Measurements from ENCODE around the gene TRIOBP.

The TRIOBP gene

DNA sequence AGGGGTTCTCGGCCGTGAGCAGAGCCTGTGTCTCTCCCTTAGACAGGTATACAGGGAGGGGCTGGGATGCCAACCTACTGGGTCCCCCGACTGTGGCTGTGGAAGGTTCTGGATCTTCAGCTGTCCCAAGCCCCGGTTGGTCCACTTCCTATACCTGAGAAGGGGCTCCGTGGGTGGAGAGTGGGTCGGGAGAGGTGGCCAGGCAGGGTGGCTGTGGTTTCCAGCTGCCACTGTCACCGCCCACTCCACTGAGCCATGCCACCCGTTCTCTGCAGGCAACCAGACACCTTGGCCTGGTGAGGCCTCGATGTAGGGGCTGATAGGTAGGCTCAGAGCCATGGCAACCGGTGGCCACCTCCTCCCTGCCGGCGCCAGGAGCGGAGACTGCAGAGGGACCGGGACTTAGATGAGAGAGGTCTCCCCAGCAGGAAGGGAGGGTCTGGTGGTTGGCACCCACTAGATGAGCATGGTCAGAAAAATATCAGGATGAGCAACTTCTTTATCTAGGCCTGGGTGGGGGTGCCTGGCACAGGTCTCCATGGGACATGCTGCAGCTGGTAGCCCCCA is 53.8 kb downstream of the TRIOBP start:
- DNase-seq, result no peak

DNA sequence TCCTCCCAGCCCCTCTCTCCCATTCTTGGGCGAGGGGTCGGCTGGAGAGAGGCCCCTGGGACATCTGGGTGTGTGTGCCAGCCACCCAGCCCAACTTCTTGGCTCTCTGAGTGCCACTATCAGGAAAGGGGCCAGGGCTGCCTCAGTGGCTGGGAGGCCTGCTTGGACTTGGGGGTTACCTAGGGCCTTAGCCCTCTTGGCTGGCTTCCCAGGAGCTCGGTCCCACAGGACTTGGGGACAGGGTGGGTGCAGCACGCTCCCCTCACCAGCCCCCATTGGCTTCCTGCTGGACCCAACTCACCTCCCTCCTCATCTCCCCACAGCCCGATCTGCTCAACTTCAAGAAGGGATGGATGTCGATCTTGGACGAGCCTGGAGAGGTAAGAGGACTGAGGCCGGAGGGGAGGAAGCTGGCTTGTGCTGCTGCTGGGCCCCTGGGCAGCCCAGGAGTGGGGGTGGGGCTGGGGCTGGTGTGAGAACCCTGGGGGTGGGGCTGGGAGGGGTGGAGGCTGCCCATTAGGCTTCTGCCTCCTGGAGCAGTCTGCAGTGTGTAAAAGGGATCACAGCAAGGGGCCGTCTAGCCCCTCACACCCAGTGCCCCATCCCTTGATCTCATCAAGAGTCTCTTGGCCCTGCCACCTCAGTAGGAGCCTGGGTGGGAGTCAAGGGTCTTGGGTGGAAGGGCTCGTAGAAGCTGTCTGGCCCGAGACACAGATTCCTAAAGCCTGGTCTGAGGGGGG is 54.8 kb downstream of the TRIOBP start:
- DNase-seq, result no peak

DNA sequence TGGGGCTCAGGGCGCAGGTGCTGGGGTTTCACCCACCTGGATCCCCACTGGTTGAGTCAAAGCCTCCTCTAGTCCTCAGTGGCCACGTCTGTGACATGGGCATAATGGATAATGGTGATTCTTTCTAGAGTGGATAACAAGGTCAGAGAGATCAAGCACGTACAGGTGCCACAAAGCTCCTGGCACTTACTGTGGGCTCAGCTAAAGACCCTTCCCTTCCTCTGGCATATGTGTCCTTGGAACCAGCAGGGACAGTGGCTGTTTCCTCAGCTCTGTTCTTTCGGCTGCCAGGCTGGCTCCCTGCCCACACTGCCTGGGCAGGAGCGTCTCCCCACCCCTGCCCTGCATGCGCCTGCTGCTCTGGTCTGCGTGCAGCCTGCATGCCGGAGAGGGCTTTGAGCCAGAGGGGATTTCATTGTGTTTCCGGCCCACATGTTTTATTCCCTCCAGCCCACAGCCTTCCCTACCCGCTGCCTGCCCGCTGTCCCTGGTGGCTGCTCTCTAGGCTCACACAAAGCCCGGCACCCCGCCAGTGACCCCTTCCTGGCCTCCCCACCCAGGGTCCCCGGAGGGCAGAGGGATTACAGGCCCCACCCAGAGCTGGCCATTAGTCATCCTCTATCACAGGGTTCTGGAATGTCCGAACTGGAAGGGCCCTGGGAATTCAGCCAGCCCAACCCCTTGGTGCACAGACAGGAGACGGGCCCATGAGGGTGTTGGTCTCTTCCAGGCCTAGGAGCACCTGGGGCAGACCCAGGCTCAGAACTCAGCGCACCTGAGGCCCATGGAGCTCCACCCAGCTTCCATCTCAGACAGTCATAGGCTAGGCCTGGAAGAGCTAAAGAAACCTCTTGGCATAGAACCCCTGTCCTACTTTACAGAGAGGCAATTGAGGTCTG is 55.6 kb downstream of the TRIOBP start:
- peak; percentile 6 to 31 for DNase-seq

DNA sequence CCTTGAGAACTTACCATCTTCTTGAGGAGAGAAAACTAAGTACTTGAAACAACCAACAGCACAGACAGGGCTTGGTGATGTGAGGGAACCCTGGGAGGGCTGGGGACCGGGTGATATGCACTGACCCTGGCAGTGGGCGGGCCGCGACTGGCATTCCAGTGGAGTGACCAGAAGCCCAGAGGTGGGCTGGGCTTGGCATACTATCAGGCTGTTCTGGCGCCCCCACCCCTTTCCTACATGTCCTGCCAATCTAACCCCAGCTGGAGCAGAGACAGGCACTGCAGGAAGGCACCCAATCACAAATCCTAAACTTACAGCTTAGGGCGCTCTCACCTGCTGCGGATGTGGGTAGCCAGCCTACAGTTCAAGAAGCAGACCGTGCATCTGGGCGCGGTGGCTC is 56.9 kb downstream of the TRIOBP start:
- DNase-seq, result no peak

DNA sequence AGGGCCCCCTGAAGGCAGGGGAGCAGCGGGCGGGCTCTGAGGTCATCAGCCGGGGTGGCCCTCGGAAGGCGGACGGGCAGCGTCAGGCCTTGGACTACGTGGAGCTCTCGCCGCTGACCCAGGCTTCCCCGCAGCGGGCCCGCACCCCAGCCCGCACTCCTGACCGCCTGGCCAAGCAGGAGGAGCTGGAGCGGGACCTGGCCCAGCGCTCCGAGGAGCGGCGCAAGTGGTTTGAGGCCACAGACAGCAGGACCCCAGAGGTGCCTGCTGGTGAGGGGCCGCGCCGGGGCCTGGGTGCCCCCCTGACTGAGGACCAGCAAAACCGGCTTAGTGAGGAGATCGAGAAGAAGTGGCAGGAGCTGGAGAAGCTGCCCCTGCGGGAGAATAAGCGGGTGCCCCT is 60.8 kb downstream of the TRIOBP start:
- DNase-seq, result no peak

DNA sequence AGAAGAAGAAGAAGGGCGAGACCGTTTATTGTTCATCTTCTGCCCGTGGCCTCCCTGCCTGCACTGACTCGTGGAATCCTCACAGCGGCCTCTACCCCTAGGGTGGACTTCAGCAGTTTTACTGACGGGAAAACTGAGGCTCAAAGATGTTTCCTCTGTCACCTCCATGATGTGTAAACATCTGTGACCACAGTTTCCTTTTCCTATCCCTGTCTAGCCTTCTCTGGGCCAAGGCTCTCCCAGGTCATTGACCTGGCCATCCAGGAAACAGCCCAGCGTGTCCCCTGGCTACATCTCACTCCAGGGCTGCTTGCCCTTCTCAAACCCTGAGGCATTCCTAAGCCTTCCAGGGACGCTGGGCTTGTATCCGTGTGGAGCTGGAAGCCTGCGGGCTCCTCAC is 61.8 kb downstream of the TRIOBP start:
- no peak for DNase-seq

DNA sequence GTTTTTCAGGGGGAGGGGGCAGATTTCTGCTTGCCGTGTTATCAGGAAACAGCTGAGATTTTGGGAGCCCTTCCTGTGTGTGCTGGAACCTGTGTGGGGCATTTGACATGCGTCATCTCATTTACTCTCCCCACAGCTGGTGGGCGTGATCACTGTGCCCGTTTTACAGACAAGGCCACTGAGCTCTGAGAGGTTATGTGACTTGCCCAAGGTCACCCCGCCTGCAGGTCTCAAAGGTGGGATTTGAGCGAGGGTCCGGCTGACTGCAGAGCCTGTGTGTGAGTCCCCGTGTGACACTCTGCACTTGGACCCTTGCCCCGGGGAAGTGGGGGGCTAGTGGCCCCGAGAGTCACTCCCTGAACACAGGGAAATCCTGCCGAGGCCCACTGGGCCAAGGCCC is 62.4 kb downstream of the TRIOBP start:
- no peak for DNase-seq

DNA sequence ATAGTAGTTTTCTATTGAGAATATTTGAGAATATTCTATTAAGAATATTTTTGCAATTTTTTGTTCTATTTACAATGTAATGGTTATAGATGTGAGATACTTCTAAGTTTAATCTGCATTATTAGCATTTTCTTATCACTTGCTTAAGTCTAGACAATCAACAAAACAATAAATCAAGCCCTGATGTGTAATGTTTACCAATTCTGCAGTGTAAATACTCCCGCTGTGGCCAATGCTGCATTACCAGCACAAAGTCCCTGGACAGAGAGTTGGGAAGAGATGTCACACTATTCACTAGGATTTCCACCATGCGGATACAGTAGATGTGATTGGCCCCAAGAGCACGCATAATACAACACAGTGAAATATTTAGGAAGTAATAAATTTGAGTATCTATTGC is 63.3 kb downstream of the TRIOBP start:
- no peak for DNase-seq

DNA sequence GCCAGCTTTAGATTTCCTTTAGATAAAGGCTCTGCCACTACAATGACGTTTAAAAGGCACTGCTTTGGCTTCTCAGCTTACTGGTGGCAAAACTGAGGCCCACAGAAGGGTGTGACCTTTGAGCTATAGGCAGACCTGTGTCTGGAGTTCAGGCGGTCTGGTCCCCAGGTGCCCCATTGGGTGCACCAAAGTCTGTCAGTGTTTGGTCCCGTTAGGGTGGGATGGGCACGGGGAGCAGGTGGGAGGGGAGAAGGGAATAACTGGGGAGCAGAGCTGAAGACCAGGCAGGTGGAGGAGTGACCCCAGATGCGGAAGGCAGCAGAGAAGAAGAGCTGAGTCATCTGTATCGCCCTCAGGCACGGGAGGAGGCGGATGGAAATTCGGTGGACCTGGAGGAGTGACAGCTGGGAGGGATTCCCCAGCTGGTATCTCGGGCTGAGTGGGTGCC is 65.6 kb downstream of the TRIOBP start:
- DNase-seq, result no peak

DNA sequence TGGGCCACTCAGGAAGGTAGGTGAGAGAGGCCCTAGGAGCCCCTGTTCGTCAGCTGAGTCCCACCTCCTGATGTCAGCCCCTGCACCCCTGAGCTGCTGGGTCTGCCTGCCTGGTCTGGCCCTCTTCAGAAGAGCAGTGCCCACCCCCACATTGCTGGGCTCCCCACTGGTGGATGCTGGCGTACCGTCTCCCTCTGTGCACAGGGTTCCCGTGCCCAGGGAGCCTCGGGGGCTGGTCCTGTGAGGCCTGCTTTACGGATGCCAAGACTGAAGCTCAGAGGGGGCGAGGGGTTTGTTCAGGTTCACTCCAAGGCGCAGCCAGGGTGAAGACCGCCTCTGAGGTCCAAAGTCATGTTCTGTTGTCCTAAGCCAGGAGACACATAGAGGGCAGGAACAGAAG is 66.2 kb downstream of the TRIOBP start:
- DNase-seq, result no peak

DNA sequence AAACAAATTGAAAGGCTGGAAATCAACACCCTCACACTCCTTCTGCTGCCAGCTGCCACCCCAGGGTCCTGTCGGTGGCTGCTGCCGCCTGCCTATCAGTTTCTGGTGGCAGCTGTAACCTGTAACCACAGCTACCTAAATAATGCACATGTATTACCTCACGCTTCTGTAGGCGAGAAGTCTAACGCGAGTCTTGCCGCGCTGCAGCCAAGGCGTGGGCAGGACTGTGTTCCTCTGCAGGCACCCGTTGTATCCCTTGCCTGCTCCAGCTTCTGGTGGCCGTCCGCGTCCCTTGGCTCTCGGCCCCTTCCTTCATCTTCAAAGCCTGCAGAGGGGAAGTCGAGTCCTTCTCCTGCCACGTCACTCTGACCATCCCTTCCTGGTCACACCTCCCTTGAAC is 66.8 kb downstream of the TRIOBP start:
- DNase-seq, result no peak

DNA sequence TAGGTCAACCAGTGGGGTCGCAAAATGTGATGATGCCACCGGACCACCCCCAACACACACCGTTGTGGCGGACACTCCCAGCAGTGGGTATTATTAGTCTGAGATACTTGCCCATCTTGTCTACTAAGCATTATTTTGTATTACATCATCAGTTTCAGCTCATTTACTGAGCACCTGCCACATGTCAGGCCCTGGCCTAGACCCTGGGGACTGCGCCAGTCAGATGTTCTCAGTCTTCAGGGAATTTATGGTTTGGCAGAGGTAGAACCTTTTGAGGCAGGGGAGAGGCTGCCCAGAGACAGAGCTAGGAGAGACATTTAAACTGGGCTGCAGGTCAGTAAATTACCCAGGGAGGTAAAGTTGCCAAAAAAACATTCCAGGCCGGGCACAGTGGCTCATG is 67.8 kb downstream of the TRIOBP start:
- no peak for DNase-seq

DNA sequence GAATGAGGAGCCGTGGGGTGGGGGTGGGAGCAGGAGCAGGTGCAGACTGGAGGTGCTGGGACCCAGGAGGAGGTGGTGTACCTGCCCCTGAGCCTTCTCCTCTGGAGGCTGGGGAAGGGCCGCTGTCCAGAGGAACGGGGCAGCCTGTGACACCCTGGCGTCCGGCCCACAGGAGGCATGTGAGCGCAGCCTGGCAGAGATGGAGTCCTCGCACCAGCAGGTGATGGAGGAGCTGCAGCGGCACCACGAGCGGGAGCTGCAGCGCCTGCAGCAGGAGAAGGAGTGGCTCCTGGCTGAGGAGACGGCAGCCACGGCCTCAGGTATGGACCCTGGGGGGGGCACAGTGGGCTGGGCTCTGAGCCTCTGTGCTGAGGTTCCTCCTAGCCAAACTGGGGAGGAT is 68.7 kb downstream of the TRIOBP start:
- no peak for DNase-seq

DNA sequence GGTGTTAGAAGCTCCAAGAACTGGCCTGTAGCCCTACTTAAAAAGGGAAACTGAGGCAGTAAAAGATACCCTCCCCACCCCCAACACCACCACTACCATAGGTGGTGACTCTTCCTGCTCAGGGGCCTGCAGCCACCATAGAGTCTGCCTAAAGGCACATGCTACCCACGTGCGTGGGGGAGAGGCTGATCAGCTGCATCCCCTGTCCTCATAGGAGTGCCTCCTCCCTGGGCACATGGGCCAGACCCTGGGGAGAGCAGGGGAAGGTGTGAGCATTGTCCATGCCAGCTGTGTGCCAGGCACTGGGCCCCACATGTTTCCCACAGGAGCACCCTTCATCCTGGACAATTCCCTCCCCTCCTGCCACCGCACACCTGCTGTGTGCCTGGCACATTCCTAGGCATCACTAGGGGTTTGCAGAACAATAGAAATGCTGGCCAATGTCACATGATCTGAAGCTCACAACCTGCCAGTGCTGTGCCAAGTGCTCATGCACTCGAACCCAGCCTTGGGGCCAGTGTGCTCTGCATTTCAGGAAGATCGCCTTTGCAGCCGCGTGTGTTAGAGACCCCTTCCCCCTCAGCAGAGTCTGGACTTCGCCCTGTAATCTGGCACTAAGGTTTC is 69.2 kb downstream of the TRIOBP start:
- DNase-seq, result no peak

DNA sequence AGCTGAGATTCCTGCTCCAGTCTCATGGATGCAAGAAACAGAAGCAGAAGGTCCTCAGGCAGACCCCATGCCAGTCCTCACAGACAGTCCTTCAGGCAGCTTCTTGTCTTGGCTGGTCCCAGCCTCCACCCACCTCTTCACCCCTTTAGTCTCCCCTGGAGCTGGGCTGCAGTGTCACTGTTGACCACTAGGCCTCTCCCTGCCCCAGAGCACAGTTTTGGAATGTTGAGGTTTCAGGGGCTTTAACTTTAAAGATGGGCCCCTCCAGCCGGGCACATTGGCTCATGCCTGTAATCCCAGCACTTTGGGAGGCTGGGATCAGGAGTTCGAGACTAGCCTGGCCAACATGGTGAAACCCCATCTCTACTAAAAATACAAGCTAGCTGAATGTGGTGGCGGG is 71.4 kb downstream of the TRIOBP start:
- DNase-seq, result no peak

DNA sequence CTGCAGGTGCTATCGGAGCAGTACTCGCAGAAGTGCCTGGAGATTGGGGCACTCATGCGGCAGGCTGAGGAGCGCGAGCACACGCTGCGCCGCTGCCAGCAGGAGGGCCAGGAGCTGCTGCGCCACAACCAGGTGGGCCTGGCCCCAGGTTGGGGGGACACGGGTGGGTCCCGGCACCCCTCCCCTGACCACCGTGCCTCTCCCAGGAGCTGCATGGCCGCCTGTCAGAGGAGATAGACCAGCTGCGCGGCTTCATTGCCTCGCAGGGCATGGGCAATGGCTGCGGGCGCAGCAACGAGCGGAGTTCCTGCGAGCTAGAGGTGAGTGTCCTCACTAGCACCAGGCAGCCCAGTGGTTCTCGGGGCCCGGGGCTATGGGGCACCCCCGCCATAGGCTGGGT is 72.2 kb downstream of the TRIOBP start:
- no peak for DNase-seq

DNA sequence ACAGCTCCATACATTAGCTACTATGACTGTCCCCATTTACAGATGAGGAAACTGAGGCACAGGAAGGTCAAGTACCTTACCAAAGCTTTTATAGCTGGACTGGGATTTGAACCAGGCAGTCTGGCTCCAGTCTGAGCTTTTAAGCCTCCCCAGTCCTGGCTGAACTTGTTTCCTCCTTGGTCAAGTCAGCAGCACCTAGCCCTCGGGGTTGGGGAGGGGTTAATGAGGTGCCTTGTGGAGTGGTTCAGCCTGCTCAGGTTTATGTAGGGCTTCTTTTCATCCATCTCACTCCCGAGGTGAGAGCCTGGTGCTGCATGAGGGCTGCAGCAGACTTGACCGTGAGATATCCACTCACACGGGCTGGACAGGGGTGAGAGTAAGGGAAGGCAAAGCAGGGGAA is 74.2 kb downstream of the TRIOBP start:
- DNase-seq, result no peak

DNA sequence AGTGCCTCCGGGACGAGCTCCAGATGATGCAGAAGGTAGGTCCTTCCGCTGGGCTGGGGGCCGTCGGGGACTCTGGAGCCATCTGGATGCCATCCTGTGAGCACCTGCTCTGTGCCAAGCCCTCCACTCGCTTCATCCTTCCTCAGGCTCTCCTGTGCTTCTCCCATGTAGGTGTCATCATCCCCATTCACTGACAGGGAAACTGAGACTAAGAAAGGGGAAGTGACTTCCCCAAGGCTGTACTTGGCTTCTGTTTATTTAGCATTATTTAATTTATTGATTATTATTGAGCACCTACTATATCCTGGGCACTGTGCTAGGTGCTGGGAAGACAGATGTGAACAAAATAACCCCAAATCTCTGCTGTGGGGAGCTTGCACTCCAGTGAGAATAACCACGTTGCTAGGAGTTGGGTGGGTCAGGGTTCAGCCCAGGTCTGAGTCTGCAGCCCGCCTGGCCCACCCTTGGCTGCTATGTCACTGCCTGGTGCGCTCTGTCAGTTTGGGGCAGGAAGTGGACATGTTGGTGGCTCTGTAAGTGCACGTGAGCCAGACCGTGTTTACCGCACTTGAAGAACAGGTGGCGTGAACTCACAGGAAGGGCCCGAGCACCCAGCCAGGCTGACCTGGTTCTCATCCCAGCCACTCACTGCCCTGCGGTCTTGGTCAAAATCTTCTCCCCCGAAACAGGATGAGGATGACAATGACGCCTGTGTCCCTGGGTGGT is 75.0 kb downstream of the TRIOBP start:
- no peak for DNase-seq

DNA sequence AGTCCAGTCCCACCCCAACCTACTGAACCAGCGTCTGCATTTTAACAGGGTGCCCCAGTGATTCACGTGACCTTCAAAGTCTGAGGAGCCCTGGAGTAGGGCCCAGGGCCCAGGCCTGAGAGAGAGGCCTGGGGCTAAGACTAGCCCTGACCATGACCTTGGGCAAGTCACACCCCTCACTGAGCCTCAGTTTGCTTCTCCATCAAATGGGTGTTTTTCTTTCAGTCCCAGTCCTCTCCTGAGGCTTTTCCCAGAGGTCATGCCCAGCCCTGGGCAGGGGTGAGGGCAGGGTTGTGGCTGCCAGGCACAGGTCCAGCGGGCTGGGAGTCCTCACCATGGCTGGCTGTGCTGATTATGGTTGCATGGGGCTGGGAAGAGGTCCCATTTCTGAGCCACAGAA is 77.9 kb downstream of the TRIOBP start:
- DNase-seq, result no peak

DNA sequence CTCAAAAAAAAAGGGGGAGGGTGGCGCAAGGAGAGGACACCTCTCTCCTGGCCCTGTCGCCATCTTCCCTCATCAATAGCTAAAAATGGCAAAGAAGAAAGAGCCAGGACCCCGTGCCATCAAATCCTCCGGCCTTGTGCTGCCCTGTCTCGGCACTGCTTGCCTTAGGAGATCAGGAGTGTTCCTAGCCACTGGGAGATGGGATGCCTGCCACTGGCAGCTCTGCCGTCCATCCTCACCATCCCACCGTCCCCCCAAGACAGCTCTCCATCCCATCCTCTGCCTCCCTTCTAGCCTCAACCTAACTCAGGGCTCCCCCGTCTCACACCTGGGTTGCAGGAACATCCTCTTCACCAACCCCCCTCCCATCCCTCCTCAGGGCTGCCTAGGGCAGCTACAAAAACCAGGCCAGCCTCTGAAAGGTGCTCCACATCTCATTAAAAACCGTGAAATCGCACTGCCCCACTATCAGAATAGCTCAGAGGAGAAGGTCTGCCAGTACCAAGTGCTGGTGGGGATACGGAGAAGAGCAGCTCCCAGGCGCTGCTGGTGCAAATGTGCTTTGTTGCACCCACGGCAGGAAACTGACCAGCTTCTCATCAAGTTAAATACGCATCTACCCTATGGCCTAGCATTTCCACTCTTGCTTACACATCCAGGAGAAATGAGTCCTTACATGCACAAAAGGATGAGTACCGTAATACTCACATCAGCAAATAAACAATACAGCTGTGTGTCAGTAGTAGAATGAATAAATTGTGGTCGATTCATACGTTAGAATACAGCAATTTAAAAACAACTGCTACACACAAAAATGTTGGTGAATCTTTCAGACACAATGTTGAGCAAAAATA is 79.2 kb downstream of the TRIOBP start:
- DNase-seq, result no peak

DNA sequence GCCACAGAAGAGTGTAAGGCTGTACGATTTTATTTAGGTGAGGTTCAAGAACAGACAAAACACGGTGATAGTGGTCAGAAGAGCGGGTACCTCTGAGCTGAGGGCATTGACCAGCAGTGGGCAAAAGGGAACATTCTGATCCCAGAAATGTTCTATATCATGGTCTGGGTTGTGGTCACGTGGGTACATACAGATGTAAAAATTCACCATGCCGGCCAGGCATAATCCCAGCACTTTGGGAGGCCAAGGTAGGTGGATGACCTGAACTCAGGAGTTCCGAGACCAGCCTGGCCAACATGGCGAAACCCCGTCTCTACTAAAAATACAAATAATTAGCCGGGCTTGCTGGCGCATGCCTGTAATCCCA is 79.8 kb downstream of the TRIOBP start:
- DNase-seq, result no peak

DNA sequence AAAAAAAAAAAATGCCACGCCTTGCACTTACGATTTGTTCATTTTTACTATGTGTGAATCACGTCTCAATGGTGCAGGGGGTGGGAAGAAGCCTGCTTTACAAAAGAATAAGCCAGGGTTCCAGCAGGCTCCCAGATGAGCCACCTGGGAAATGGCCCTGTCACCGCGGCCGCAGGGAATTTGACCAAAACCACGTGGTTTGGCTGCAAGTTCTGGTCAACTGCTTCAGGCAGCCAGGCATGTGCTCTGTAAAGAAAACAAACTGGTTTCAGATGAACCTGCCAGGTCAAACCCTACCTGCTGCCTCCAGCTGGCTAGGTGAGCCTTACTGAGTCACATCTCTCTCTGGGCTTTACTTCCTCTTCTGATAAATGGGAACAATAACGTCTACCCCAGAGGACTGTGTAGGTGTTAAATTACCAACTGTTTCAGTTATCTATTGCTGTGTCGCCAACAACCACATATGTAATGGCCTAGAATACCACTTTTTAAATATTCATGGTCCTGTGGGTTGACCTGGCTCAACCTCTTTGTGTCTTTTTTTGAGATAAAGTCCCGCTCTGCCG is 80.4 kb downstream of the TRIOBP start:
- no peak for DNase-seq

Measured in NCI-H2081 (cell line).